A549 (cell line): ENCODE measurements around the gene SEMA3B. TPM values are rescaled to one million over a fixed set of nuclear protein-coding genes. Genes with fewer than 3 reads are reported as not detected.
"Not testable (repeated sequence)": the region's sequence is repeated elsewhere in the genome, so short reads cannot be mapped to it uniquely, and the experiment has no call there.

Source experiments
- ATAC-seq, 2 experiments: fragments of 200-7000 bp in 1 of 2; fragments of >200 bp in 1 of 2; cut with Nextera tagmentation in 1 of 2; cut with Tn5 transposase in 1 of 2; 3 replicates each; pipeline versions ENCODE4 v1.8.0 to v1.9.1; 2018 to 2020; ENCODE audit warnings: mild to moderate bottlenecking in 1 of 2, moderate library complexity in 1 of 2
- CTCF ChIA-PET: fragments of 300-600 bp; sonication (Branson Sonifier 250); formaldehyde crosslinking; extraction: SDS; loops from one replicate; lab custom pipeline; 2021; ENCODE audit warnings: antibody characterized with exemption, inconsistent platforms; lab: Yijun Ruan, JAX
- POLR2A ChIA-PET: fragments of 350-600 bp; formaldehyde crosslinking; extraction: SDS; loops from one replicate; lab custom pipeline; 2021; ENCODE audit warnings: antibody characterized with exemption, inconsistent platforms; lab: Yijun Ruan, JAX
- DNase-seq, 2 experiments: peaks; one replicate each; pipeline versions ENCODE4 v3.0.0 to v3.0.0-alpha.2; 2011 to 2016; ENCODE audit warnings: low read depth in 1 of 2, low spot score in 1 of 2
- FAIRE-seq: peaks from 2 replicates; lab custom pipeline; 2011; peaks lifted over from hg19 to GRCh38; lab: Jason Lieb, UNC
- H3K27ac ChIP-seq, 2 experiments: fragments of >200 bp; sonication (Bioruptor Twin); formaldehyde crosslinking; 3 replicates each; pipeline ENCODE4 v1.5.1; 2016 to 2017
- H3K4me1 ChIP-seq: fragments of >200 bp; sonication (Bioruptor Twin); formaldehyde crosslinking; 3 replicates; pipeline ENCODE4 v1.6.1; 2016
- H3K4me2 ChIP-seq: fragments of >200 bp; sonication (Bioruptor Twin); formaldehyde crosslinking; 3 replicates; pipeline ENCODE4 v1.6.1; 2016
- H3K4me3 ChIP-seq: fragments of >200 bp; sonication (Bioruptor Twin); formaldehyde crosslinking; 3 replicates; pipeline ENCODE4 v1.5.1; 2016
- H3K9me3 ChIP-seq: fragments of >200 bp; sonication (Bioruptor Twin); formaldehyde crosslinking; 3 replicates; pipeline ENCODE4 v1.6.1; 2016
- BCL3 ChIP-seq: fragments of >200 bp; sonication (Bioruptor Twin); formaldehyde crosslinking; IDR thresholded peaks from 3 replicates; pipeline ENCODE4 v1.6.1; 2016
- CHD2 ChIP-seq: fragments of 150-350 bp; IDR thresholded peaks from 2 replicates; pipeline ENCODE4 v1.6.1; 2014; ENCODE audit warnings: low read length; ENCODE audit not compliant: partially characterized antibody
- CTCF ChIP-seq: fragments of >200 bp; sonication (Bioruptor Twin); formaldehyde crosslinking; IDR thresholded peaks from 3 replicates; pipeline ENCODE4 v1.5.1; 2016
- E2F6 ChIP-seq: IDR thresholded peaks from 2 replicates; pipeline ENCODE4 v1.6.1; 2012; ENCODE audit warnings: low read depth, borderline replicate concordance
- EHF ChIP-seq: fragments of 250-450 bp; sonication (Bioruptor Pico); IDR thresholded peaks from 2 replicates; pipeline ENCODE4 v1.5.0; 2020; ENCODE audit warnings: mild to moderate bottlenecking
- ESRRA ChIP-seq: fragments of 150-350 bp; IDR thresholded peaks from 2 replicates; pipeline ENCODE4 v1.6.1; 2014; ENCODE audit warnings: mild to moderate bottlenecking, low read length, borderline replicate concordance
- HEYL ChIP-seq: fragments of 250-450 bp; sonication (Bioruptor Pico); IDR thresholded peaks from 2 replicates; pipeline ENCODE4 v1.8.0; 2021; ENCODE audit warnings: mild to moderate bottlenecking, moderate library complexity
- JUN ChIP-seq, 2 experiments: fragments of >200 bp; sonication (Bioruptor Twin); formaldehyde crosslinking; IDR thresholded peaks; 2 replicates in 1 of 2; 3 replicates in 1 of 2; pipeline ENCODE4 v1.6.1; 2016 to 2017
- KDM5A ChIP-seq: fragments of 200-600 bp; sonication (generic); IDR thresholded peaks from 2 replicates; pipeline ENCODE4 v1.6.1; 2016; ENCODE audit warnings: antibody characterized with exemption, mild to moderate bottlenecking
- MYC ChIP-seq: IDR thresholded peaks from 2 replicates; pipeline ENCODE4 v1.6.1; 2012; ENCODE audit warnings: mild to moderate bottlenecking, inconsistent platforms, low read length, improper control_type of control experiment, borderline replicate concordance
- RAD21 ChIP-seq, 2 experiments: fragments of >200 bp in 1 of 2; sonication (Bioruptor Twin) in 1 of 2; formaldehyde crosslinking in 1 of 2; IDR thresholded peaks in 1 of 2; conservative IDR thresholded peaks in 1 of 2; 2 replicates in 1 of 2; 3 replicates in 1 of 2; pipeline ENCODE4 v1.6.1; 2012 to 2018; ENCODE audit warnings: inconsistent platforms in 1 of 2
- RFX5 ChIP-seq: fragments of 450-650 bp; IDR thresholded peaks from 2 replicates; pipeline ENCODE4 v1.7.1; 2014; ENCODE audit warnings: antibody characterized with exemption, mild to moderate bottlenecking, moderate library complexity
- SMC3 ChIP-seq: fragments of >200 bp; sonication (Bioruptor Twin); formaldehyde crosslinking; IDR thresholded peaks from 3 replicates; pipeline ENCODE4 v1.6.1; 2018; ENCODE audit warnings: inconsistent platforms
- WGBS: methylation state at CpG from one replicate; pipeline ENCODE4 v1.1.6; 2017; ENCODE audit errors: missing lambda C conversion rate; 5-methylcytosine and 5-hydroxymethylcytosine counted together
- polyA plus RNA-seq, 4 experiments: library from polyadenylated mRNA; depleted of rRNA in 3 of 4; stranded (reverse); fragments of >200 nt; fragmentation: RNase III in 1 of 4; extraction: RNeasy Plus Mini Kit Qiagen cat#74134 plus additional on column Dnase treatment in 1 of 4; gene quantifications; 2 replicates in 3 of 4; 3 replicates in 1 of 4; pipeline ENCODE4 v1.2.3, GENCODE V29; 2011 to 2017
- TF ChIP-seq, protein P1 (sequence below): fragments of 250-450 bp; sonication (Bioruptor Pico); IDR thresholded peaks from 2 replicates; pipeline ENCODE4 v1.5.0; 2020; ENCODE audit warnings: low read depth, mild to moderate bottlenecking, moderate library complexity
- TF ChIP-seq, protein P2 (sequence below): IDR thresholded peaks from 2 replicates; pipeline ENCODE4 v1.6.1; 2012

Gene SEMA3B
- polyA plus RNA-seq, 2 of the 4 experiments (the other 2 are of a cell fraction): 6.5 to 7.4 TPM

DNA sequence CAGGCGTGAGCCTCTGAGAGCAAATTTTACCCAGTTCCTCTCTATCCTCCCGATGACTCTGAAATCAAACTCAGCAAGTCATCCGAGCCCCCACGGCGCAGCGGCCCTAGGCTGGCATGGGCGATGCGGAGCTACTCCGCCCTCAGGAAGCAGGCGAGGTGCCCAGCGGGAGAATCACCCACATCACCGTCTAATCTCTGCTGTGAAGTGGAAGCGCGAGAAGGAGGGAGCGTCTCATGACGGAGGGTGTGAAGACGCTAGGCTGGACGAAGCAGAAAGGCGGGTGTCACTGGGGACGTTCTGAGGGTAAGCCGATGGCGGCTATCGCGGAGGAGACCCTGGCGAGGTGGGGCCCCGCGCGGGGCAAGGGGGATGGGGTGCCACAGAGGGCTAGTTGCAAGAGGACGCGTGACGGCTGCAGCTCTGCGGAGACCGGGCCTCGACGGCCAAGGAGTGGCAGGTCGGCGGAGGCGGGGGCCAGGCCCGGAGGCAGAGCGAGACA, 42.0 kb upstream of the SEMA3B start:
- H3K9me3 ChIP-seq: no peaks in the 10 kb centered on the region
- peak overlapping the region; percentile 86 for H3K4me2 ChIP-seq
- 2% methylated on average over 31 of the region's 40 CpGs for whole genome bisulfite sequencing
- ATAC-seq: peak; percentile 68 to 78
- peak overlapping the region; percentile 59 for H3K4me3 ChIP-seq
- H3K4me1 ChIP-seq: peaks cover 8% of the 10 kb centered on the region; the same call in 1 of the 3 replicates
- CTCF ChIA-PET: interaction anchor here (0.6 to 25.9 kb wide), 31 partner anchors 10 to 418 kb away, joined by 3 to 550 read pairs (median 8); partner anchors contain the start of genes GNAI2, GNAT1, HYAL2 and LSMEM2
- no peak for FAIRE-seq
- POLR2A ChIA-PET: interaction anchor here (0.7 to 2.4 kb wide), 3 partner anchors 9 to 103 kb away, joined by 3 to 11 read pairs (median 7); partner anchors contain the start of gene GNAI2
- peak; percentile 49 to 63 for DNase-seq
- TF ChIP-seq, protein P1, sequence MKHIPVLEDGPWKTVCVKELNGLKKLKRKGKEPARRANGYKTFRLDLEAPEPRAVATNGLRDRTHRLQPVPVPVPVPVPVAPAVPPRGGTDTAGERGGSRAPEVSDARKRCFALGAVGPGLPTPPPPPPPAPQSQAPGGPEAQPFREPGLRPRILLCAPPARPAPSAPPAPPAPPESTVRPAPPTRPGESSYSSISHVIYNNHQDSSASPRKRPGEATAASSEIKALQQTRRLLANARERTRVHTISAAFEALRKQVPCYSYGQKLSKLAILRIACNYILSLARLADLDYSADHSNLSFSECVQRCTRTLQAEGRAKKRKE: no peak
- TF ChIP-seq ESRRA: no peak
- 0 out of 3 replicates have a peak, but pooled peaks have one; percentile 2 for TF ChIP-seq BCL3
- TF ChIP-seq, protein P2, sequence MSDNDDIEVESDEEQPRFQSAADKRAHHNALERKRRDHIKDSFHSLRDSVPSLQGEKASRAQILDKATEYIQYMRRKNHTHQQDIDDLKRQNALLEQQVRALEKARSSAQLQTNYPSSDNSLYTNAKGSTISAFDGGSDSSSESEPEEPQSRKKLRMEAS: peak; percentile 73
- TF ChIP-seq E2F6: 0 out of 2 replicates have a peak, but pooled peaks have one; percentile 48
- TF ChIP-seq RFX5: no peak
- H3K27ac ChIP-seq: peak overlapping the region; percentile 82 to 97

DNA sequence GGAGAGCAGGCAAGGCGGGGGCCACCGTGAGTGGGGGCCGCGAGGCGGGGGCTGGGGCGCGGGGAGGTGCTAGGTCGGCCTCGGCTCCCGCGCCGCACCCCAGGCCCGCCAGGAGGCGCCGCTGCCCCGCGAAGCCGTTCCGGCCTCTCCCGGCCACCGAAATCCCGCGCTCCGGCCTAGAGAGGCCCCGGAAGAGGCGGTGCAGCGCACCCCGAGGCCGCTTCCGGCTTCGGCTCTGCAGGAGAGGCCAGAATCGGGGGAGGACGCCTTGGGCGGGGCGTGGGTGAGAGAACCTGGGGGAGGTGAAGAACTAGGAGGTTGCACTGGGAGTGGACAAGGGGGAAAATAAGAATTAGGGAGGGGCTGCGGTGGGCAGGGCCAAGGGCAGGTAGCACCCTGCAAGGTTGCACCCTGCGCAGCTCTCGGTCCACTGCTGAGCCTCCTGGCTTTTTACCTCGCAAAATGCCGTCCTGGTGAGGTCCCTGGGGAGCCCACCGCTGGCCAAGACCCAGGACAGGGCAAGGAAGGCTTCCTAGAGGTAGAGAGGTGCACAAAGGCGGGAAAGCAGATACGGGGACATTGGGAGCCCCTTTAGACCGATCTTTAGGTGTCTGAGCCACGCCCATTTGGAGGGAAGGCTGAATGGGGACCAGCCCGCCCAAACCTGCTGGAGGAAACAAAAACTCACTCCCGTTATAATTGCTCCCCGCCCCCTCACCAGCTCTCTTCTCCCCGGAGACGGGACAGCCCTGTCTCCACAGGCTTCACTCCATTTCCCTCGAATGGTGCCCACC, 41.4 kb upstream of the SEMA3B start:
- peak; percentile 88 to 89 for ATAC-seq
- CTCF ChIA-PET: interaction anchor here (0.6 to 25.9 kb wide), 23 partner anchors 11 to 197 kb away, joined by 3 to 550 read pairs (median 13); partner anchors contain the start of genes GNAI2, GNAT1, HYAL2 and LSMEM2
- no peak for FAIRE-seq
- Histone ChIP-seq H3K27ac (peak overlapping the region; percentile 82 to 97), H3K4me1 (peaks cover 8% of the 10 kb centered on the region; the same call in 1 of the 3 replicates), H3K9me3 (no peaks in the 10 kb centered on the region), H3K4me2 (peak overlapping the region; percentile 86), H3K4me3 (peak overlapping the region; percentile 59)
- WGBS: 3% methylated on average over 13 of the region's 51 CpGs
- DNase-seq: peak; percentile 87 to 91
- POLR2A ChIA-PET: interaction anchor here (1.3 to 2.4 kb wide), 2 partner anchors 8 to 19 kb away, joined by 7 to 11 read pairs; partner anchors contain the start of gene GNAI2
- TF ChIP-seq BCL3 (0 out of 3 replicates have a peak, but pooled peaks have one; percentile 32), E2F6 (0 out of 2 replicates have a peak, but pooled peaks have one; percentile 32), SMC3 (peak; percentile 97), RAD21 (conservative IDR thresholded peaks at IDR 0.05 in 1 of 2, IDR thresholded peaks at IDR 0.05 in 1 of 2) (peak; percentile 68 to 94), JUN (IDR thresholded peaks at IDR 0.05) (peak; percentile 45 to 90; a peak in 4 of 5 replicates), CTCF (peak; percentile 91), HEYL (no peak), KDM5A (peak; percentile 54; the same call in 1 of the 2 replicates), CHD2 (no peak), MYC (0 out of 2 replicates have a peak, but pooled peaks have one; percentile 47), EHF (CRISPR knock-in tag) (no peak)
- TF ChIP-seq, protein P2: peak; percentile 18; the same call in 1 of the 2 replicates

- ATAC-seq, H3K4me1 ChIP-seq, FAIRE-seq, DNase-seq, H3K9me3 ChIP-seq: not testable (repeated sequence)
- ChIA-PET POLR2A (interaction anchor here (2.4 kb wide), 1 partner anchor 18 kb away, joined by 11 read pairs; no protein-coding TSS in a partner anchor), CTCF (interaction anchor here (0.6 to 25.9 kb wide), 11 partner anchors 10 to 198 kb away, joined by 3 to 550 read pairs (median 55); partner anchors contain the start of genes GNAI2, GNAT1, LSMEM2 and SEMA3B)
- Histone ChIP-seq H3K4me3 (peak overlapping the region; percentile 59), H3K27ac (peak overlapping the region; percentile 80 to 97), H3K4me2 (peak overlapping the region; percentile 86)
- 71% methylated on average over 15 of the region's 15 CpGs for WGBS
These were observed 40.7 kb upstream of the SEMA3B start for GRCh38 chr3:50228184-50228763.
